ENCODE results near the gene PAX7.

The PAX7 gene

DNA sequence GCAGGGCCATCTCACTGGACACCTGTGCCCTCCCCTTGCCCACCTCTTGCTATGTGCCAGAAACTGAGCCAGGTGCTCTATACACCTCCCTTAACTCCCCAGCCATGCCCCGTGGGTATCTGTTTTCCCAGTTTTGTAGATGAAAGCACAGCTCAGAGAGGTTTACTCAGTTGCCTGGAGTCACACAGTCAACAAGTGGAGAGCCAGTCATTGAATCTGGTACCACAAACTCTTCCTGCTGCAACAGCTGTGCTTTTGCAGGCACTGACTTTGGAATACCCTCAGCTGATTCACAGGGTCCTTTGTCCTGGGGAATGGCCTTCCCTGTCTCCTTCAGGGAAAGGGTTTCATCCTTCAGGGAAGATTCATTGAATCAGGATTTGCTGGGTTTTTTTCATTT, 22.1 kb downstream of the PAX7 start:
- Histone ChIP-seq H3K9ac (ENCODE audit: low read depth, low read length) (no peak overlapping the region), H3K27ac (ENCODE audit: low read depth, low read length) (no peak overlapping the region), H3K36me3 (ENCODE audit: insufficient read depth, low read length) (no peaks in the 10 kb centered on the region), H3K4me3 (ENCODE audit: low read length) (no peak overlapping the region), H3K9me3 (ENCODE audit: insufficient read depth, low read depth, low read length) (no peaks in the 10 kb centered on the region), H3K27me3 (ENCODE audit: insufficient read depth, low read length) (peaks cover 95% of the 10 kb centered on the region), H3K4me1 (ENCODE audit: insufficient read depth, low read length) (peaks cover 67% of the 10 kb centered on the region)
- WGBS, result 20% methylated on average over 1 of the region's 1 CpG

DNA sequence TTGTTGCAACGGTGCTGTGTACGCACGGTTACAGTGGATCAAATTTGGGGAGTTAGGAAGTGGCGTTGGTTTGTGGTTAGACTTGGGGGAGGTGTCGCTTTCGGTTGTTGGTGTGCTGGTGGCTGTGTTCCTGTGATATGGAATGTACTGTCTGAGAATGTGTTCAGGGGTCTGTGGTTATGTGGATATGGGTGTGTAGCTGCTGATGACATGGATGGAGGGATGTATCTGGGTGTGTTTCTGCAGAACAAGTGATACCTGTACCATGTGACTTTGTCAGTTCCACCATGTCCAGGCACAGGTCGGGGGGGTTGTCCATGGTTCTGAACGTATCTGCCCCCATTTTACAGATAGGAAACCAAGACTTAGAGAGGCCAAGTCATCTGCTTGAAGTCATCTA, 22.7 kb downstream of the PAX7 start:
- Histone ChIP-seq H3K4me1 (ENCODE audit: insufficient read depth, low read length) (peaks cover 67% of the 10 kb centered on the region), H3K9ac (ENCODE audit: low read depth, low read length) (no peak overlapping the region), H3K36me3 (ENCODE audit: insufficient read depth, low read length) (no peaks in the 10 kb centered on the region), H3K9me3 (ENCODE audit: insufficient read depth, low read depth, low read length) (no peaks in the 10 kb centered on the region), H3K27me3 (ENCODE audit: insufficient read depth, low read length) (peaks cover 95% of the 10 kb centered on the region), H3K27ac (ENCODE audit: low read depth, low read length) (no peak overlapping the region), H3K4me3 (ENCODE audit: low read length) (no peak overlapping the region)
- 67% methylated on average over 8 of the region's 8 CpGs for WGBS

DNA sequence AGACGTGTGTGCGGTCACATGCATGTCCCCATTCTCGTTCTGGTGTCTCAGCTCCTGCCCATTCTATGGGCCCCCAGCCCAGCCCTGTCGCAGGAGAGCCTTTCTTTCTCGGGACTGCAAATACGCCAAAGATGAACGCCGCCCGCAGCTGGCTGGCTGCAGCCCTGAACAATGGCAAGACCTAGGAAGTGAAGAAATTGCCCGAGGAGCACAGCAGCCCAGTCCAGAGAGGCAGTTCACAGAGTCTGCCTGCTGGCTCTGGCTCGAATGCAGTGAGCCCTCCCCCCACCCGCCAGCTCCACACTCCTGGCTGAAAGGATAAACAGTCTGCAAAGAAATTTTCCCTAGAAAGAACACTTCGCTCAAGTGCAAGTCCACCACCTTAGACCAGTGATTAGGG, 23.3 kb downstream of the PAX7 start:
- peaks cover 95% of the 10 kb centered on the region for H3K27me3 ChIP-seq (ENCODE audit: insufficient read depth, low read length)
- H3K4me1 ChIP-seq (ENCODE audit: insufficient read depth, low read length), result peaks cover 67% of the 10 kb centered on the region
- no peak overlapping the region for H3K4me3 ChIP-seq (ENCODE audit: low read length)
- no peak overlapping the region for H3K27ac ChIP-seq (ENCODE audit: low read depth, low read length)
- no peak overlapping the region for H3K9ac ChIP-seq (ENCODE audit: low read depth, low read length)
- H3K36me3 ChIP-seq (ENCODE audit: insufficient read depth, low read length), result no peaks in the 10 kb centered on the region
- WGBS, result 15% methylated on average over 12 of the region's 13 CpGs
- no peaks in the 10 kb centered on the region for H3K9me3 ChIP-seq (ENCODE audit: insufficient read depth, low read depth, low read length)

DNA sequence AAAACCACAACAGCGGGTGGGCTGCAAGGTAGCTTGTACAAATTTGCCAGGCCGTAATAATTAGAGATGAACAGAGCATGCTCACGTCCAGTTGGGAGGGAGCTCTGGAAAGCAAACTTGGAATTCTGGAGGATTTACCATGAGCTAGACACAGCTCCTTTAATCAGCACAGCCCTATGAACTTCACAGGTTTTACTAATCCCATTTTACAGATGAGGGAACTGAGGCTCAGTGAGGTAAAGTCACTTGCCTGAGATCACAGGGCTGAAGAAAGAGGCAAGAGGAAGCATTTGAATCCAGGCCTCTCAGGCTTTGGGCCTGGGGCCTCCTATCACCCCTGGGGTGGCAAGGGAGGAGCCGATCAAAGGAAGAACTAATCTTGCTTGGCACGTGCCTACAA, 24.0 kb downstream of the PAX7 start:
- H3K27me3 ChIP-seq (ENCODE audit: insufficient read depth, low read length), result peaks cover 95% of the 10 kb centered on the region
- no peak overlapping the region for H3K4me3 ChIP-seq (ENCODE audit: low read length)
- H3K4me1 ChIP-seq (ENCODE audit: insufficient read depth, low read length), result peaks cover 64% of the 10 kb centered on the region
- no peaks in the 10 kb centered on the region for H3K36me3 ChIP-seq (ENCODE audit: insufficient read depth, low read length)
- no peak overlapping the region for H3K27ac ChIP-seq (ENCODE audit: low read depth, low read length)
- H3K9me3 ChIP-seq (ENCODE audit: insufficient read depth, low read depth, low read length), result no peaks in the 10 kb centered on the region
- H3K9ac ChIP-seq (ENCODE audit: low read depth, low read length), result no peak overlapping the region
- 79% methylated on average over 5 of the region's 5 CpGs for WGBS

DNA sequence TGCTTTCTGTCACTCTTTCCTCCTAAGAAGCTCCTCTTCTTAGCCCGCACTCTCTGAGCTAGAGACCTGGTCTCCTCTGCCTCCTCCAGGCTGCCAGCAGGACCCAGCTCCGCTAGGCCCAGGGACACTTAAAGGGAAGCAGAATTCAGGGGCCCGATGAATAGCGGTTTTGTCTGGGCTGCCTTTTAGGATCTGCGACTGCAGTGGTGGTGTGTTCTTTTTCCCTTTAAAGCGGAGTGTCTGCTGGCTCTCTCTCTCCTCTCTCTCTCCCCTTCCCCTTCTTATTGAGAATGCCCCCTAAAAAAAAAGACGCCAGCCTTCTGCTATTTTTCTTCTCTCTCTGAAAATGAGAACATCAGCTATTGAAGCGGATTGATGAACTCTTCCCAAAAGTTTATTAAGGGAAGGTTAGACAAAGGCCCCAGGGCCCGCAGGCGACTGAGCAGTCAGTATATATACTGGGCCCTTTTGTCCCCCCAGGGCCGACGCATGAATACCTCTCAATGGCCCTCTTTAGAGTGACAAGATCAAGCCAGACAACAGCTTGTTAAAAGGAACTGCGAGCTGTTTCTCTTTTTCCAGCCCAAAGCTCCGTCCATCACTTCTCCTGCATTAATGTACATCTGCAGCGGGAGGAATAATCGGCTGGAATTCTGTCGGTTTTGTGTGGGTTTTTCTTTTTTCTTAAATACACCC, 27.0 kb downstream of the PAX7 start:
- no peak overlapping the region for H3K4me3 ChIP-seq (ENCODE audit: low read length)
- peaks cover 41% of the 10 kb centered on the region for H3K4me1 ChIP-seq (ENCODE audit: insufficient read depth, low read length)
- no peak overlapping the region for H3K27ac ChIP-seq (ENCODE audit: low read depth, low read length)
- 25% methylated on average over 14 of the region's 17 CpGs for WGBS
- H3K27me3 ChIP-seq (ENCODE audit: insufficient read depth, low read length), result peaks cover 86% of the 10 kb centered on the region
- no peak overlapping the region for H3K9ac ChIP-seq (ENCODE audit: low read depth, low read length)
- H3K36me3 ChIP-seq (ENCODE audit: insufficient read depth, low read length), result no peaks in the 10 kb centered on the region
- no peaks in the 10 kb centered on the region for H3K9me3 ChIP-seq (ENCODE audit: insufficient read depth, low read depth, low read length)

DNA sequence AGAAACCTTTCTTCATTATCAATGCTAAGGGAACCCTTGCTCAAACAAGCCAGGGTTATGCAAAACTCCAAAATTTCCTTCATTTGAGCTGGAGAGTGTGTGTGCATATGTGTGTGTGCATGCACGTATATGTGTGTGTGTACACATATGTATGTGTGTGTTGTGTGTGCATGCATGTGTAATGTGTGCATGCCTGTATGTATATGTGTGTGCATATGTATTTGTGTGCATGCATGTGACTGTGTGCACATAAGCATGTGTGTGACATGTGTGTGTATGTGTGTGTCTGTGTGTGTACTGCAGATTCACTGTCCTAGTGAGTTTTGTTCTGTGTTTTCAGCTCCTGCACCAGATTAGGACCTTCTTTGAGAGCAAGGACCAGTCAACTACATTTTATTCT, 28.2 kb downstream of the PAX7 start:
- Histone ChIP-seq H3K9ac (ENCODE audit: low read depth, low read length) (no peak overlapping the region), H3K27me3 (ENCODE audit: insufficient read depth, low read length) (peaks cover 74% of the 10 kb centered on the region), H3K4me1 (ENCODE audit: insufficient read depth, low read length) (peaks cover 29% of the 10 kb centered on the region), H3K27ac (ENCODE audit: low read depth, low read length) (no peak overlapping the region), H3K4me3 (ENCODE audit: low read length) (no peak overlapping the region), H3K36me3 (ENCODE audit: insufficient read depth, low read length) (no peaks in the 10 kb centered on the region), H3K9me3 (ENCODE audit: insufficient read depth, low read depth, low read length) (no peaks in the 10 kb centered on the region)
- WGBS, result 85% methylated on average over 1 of the region's 1 CpG

DNA sequence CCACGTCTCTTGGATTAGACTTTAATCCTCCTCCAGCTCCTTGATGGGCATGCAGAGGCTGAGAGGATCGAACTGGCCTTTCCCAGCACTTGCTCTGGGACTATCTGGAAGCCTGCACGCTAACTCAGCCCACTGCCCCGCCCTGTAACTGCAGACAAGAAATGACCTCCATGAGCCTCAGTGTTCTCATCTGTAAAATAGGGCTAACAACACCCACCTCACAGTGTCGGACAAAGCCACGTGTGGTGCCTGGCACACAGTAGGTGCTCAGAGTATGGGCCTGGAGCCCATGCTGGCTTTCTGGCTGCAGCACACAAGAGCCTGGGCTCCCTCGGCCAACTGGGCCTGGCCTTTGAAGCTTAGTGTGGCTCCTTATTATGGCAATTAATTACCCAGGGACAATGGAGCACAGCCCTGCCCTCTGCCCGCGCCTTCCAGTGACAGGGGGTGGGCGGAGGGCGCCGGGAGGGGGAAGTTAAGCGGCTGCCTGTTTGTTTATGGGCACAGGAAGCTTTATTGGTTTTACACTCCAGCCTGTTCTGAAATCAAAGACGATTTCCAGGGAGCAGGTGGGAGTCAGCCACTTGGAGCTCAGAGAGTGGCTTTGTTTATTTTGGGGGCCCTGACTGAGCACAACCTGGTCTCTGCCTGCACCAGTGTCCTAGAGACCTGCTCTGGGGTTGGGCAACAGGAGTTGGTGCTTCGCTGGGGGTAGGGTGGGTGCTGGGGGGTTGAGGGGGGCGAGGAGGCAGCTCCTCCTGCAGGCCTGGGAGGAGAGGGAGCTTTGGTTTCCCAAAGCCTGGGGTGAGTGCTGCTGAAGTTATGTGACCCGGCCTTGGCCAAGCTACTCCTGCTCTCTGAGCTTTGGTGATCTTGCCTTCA, 31.0 kb downstream of the PAX7 start:
- Histone ChIP-seq H3K4me3 (ENCODE audit: low read length) (no peak overlapping the region), H3K9me3 (ENCODE audit: insufficient read depth, low read depth, low read length) (no peaks in the 10 kb centered on the region), H3K9ac (ENCODE audit: low read depth, low read length) (no peak overlapping the region), H3K27me3 (ENCODE audit: insufficient read depth, low read length) (peaks cover 61% of the 10 kb centered on the region), H3K27ac (ENCODE audit: low read depth, low read length) (no peak overlapping the region), H3K36me3 (ENCODE audit: insufficient read depth, low read length) (no peaks in the 10 kb centered on the region), H3K4me1 (ENCODE audit: insufficient read depth, low read length) (peaks cover 12% of the 10 kb centered on the region)
- WGBS, result 42% methylated on average over 17 of the region's 17 CpGs

DNA sequence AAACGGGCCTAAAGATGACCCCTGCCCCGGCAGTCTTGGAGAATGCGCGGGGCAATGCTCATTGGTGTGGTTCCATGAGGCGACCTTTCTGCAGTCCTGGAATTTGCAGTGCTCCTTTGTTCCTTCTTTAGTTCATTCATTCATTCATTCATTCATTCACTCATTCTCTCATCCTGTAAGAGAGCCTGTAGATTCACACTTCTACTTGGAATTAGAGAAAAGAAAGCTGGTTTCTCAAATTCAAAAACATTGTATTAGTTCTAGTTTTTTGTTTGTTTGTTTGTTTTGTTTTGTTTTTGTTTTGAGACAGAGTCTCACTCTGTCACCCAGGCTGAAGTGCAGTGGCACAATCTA, 31.6 kb downstream of the PAX7 start:
- Histone ChIP-seq H3K4me3 (ENCODE audit: low read length) (no peak overlapping the region), H3K27me3 (ENCODE audit: insufficient read depth, low read length) (peaks cover 61% of the 10 kb centered on the region), H3K27ac (ENCODE audit: low read depth, low read length) (no peak overlapping the region), H3K4me1 (ENCODE audit: insufficient read depth, low read length) (peaks cover 8% of the 10 kb centered on the region), H3K9me3 (ENCODE audit: insufficient read depth, low read depth, low read length) (no peaks in the 10 kb centered on the region), H3K36me3 (ENCODE audit: insufficient read depth, low read length) (no peaks in the 10 kb centered on the region), H3K9ac (ENCODE audit: low read depth, low read length) (no peak overlapping the region)
- WGBS, result 68% methylated on average over 5 of the region's 5 CpGs

DNA sequence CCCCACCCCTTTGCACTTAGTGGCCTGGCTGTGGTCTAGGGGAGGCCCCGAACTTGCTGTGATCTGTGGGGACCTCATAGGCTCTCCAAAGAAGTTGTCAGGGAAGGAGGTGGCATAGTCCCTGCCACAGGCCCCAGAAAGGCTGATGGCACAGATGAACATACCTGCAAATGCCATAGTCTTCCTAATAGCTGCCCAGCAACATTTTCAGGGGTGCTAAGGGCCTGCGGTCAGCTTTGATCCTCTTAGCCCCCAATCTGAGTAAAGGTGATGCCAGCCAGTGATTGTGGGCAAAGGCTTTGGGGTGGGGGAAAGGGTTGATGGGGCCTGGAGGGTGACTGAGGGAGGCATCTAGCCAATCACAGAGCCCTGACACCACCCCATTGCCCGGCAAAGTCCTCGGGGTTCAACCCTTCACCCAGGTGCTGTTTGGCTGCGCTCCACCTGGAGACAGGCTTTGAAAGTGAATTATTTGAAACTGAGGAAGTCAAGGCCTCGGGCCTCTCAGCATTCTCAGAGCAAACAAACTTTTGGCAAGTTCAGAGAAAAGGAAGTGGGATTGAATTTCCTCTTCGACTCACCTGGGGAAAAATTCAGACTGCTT, 35.8 kb downstream of the PAX7 start:
- Histone ChIP-seq H3K27me3 (ENCODE audit: insufficient read depth, low read length) (peaks cover 21% of the 10 kb centered on the region), H3K27ac (ENCODE audit: low read depth, low read length) (no peak overlapping the region), H3K36me3 (ENCODE audit: insufficient read depth, low read length) (no peaks in the 10 kb centered on the region), H3K9ac (ENCODE audit: low read depth, low read length) (no peak overlapping the region), H3K4me3 (ENCODE audit: low read length) (no peak overlapping the region), H3K4me1 (ENCODE audit: insufficient read depth, low read length) (peaks cover 4% of the 10 kb centered on the region; the same call in 1 of the 2 replicates), H3K9me3 (ENCODE audit: insufficient read depth, low read depth, low read length) (no peaks in the 10 kb centered on the region)
- 85% methylated on average over 7 of the region's 7 CpGs for WGBS

DNA sequence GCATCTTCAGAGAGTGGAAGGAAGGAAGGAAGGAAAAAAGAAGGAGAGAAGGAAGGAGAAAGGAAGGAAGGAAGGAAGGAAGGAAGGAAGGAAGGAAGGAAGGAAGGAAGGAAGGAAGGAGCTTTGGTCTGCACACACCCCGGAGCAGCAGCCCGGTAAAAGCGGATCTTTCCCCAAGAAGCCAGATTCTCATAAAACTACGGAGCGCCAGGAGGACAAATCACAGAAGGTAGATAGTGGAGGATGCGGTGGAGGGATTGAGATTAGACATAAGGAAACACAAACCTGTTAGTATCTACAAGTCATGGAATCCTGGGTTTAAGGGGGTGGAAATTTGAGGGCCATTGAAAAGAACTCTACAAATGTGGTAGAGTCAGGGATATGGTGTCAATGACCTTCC, 36.7 kb downstream of the PAX7 start:
- WGBS, result 96% methylated on average over 6 of the region's 6 CpGs
- H3K4me1 ChIP-seq (ENCODE audit: insufficient read depth, low read length), result 0 out of 2 replicates have a peak, but pooled peaks cover 2% of the 10 kb centered on the region
- H3K27ac ChIP-seq (ENCODE audit: low read depth, low read length), result no peak overlapping the region
- no peak overlapping the region for H3K9ac ChIP-seq (ENCODE audit: low read depth, low read length)
- peaks cover 21% of the 10 kb centered on the region for H3K27me3 ChIP-seq (ENCODE audit: insufficient read depth, low read length)
- no peak overlapping the region for H3K4me3 ChIP-seq (ENCODE audit: low read length)
- H3K9me3 ChIP-seq (ENCODE audit: insufficient read depth, low read depth, low read length), result no peaks in the 10 kb centered on the region
- H3K36me3 ChIP-seq (ENCODE audit: insufficient read depth, low read length), result no peaks in the 10 kb centered on the region

DNA sequence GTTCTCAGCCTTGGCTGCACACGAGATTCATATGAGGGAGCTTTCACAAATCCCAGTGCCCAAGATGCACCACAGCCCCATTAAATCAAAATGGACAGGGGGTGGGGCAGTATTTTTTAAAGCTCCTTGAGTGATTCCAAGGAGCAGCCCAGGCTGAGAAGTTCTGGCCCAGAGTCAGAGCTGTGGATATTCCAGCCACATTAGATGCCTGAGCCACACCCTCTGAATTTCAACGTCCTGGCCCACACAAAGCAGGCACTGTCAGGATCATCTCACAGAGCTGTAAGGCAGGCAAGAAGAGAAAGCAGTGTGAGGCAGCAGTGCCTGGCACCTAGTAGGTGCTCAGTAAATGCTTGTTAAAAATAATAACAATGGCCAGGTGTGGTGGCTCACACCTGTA, 37.4 kb downstream of the PAX7 start:
- Histone ChIP-seq H3K9ac (ENCODE audit: low read depth, low read length) (no peak overlapping the region), H3K27ac (ENCODE audit: low read depth, low read length) (no peak overlapping the region), H3K4me3 (ENCODE audit: low read length) (no peak overlapping the region), H3K27me3 (ENCODE audit: insufficient read depth, low read length) (peaks cover 21% of the 10 kb centered on the region), H3K9me3 (ENCODE audit: insufficient read depth, low read depth, low read length) (no peaks in the 10 kb centered on the region), H3K36me3 (ENCODE audit: insufficient read depth, low read length) (no peaks in the 10 kb centered on the region), H3K4me1 (ENCODE audit: insufficient read depth, low read length) (0 out of 2 replicates have a peak, but pooled peaks cover 2% of the 10 kb centered on the region)
- 72% methylated on average over 2 of the region's 2 CpGs for WGBS
